ENCODE data around the gene TENT4B. TPM values are rescaled to one million over a fixed set of nuclear protein-coding genes. Genes with fewer than 3 reads are reported as not detected.

The TENT4B gene
- total RNA-seq, 1 experiment from 2014 or later: 16.9 TPM

DNA sequence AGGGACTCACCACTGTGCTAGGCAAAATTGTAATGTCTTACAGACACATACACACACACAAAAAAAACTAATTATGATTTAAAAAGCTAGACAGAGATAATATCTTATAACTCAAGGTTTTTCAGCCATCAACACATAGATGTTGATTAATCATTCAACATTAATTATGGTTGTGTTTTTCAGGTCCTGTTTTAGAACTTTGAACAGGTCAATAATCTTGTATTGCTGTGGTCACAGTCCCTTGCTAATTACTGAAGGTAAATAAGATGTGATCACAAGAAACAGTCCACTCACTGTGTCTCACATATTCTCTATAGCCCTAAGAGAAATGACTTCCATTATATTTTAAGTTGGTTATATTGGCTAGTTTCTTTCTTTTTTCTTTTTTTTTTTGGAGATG is 32.4 kb upstream of the TENT4B start:
- Histone ChIP-seq H2AFZ (ENCODE audit: low read depth, low read length, poor library complexity, severe bottlenecking) (no peak overlapping the region), H3K9me2 (ENCODE audit: insufficient read depth) (no peaks in the 10 kb centered on the region), H4K20me1 (ENCODE audit: insufficient read depth) (no peaks in the 10 kb centered on the region), H3K27ac (ENCODE audit: low read depth, low read length) (no peak overlapping the region), H3K9me3 (ENCODE audit: control insufficient read depth in 1 of 2, insufficient read depth in 1 of 2, low read depth in 1 of 2, low read length in 2 of 2) (no peaks in the 10 kb centered on the region), H3K4me2 (ENCODE audit: low read length) (no peak overlapping the region), H3K4me3 (replicated peaks in 1 of 2; ENCODE audit: low read depth in 1 of 2, low read length in 2 of 2) (no peak overlapping the region), H3K79me2 (ENCODE audit: insufficient read depth, low read length) (no peaks in the 10 kb centered on the region), H3K4me1 (ENCODE audit: control insufficient read depth in 1 of 2, insufficient read depth in 2 of 2, low read length in 2 of 2) (no peaks in the 10 kb centered on the region), H3K27me3 (ENCODE audit: insufficient read depth, low read length) (no peaks in the 10 kb centered on the region), H3K9ac (ENCODE audit: low read length) (no peak overlapping the region), H3K36me3 (ENCODE audit: control insufficient read depth in 1 of 2, insufficient read depth in 2 of 2, low read length in 2 of 2) (no peaks in the 10 kb centered on the region)
- no TSS peak for BruUV-seq (replicated peaks)
- no peak for ATAC-seq
- DNase-seq (ENCODE audit: low read depth, low spot score): no peak
- ChIA-PET CTCF (no interaction called here), POLR2A (no interaction called here), RAD21 (ENCODE audit: low non-redundant PET in 1 of 2, low total read pairs in 2 of 2, uncharacterized antibody in 2 of 2, unreplicated experiment in 2 of 2) (no interaction called here)
- intact Hi-C loops (cut with micrococcal nuclease): no loop called here
- TF ChIP-seq ZNF274 (IDR thresholded peaks at IDR 0.05; ENCODE audit: low read depth, low read length) (no peak), SP1 (IDR thresholded peaks at IDR 0.05; ENCODE audit: low read depth) (no peak)

DNA sequence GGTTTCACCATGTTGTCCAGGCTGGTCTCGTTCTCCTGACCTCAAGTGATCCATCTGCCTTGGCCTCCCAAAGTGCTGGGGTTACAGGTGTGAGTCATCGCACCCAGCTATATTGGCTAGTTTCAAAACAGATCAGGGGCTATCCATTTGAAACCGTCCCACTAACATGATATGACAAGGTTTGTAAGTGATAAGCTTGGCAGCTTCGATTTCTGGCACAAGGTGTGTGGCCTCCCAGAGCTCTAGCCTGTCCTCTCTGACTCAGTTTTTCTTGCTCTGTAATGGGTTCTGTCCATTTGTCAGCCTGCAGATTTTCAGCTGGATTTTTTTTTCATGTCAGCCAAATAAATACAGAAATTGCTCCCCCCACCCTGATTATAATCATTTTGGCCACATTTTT is 31.8 kb upstream of the TENT4B start:
- ChIA-PET CTCF (no interaction called here), POLR2A (no interaction called here)
- no peak overlapping the region for H2AFZ ChIP-seq (ENCODE audit: low read depth, low read length, poor library complexity, severe bottlenecking)

More for the DNA sequence above, 31.8 kb upstream of the TENT4B start:
- intact Hi-C loops (cut with micrococcal nuclease): no loop called here
- no peak for TF ChIP-seq EZH2phosphoT487 (IDR thresholded peaks at IDR 0.05; ENCODE audit: borderline replicate concordance)
- Histone ChIP-seq H3K9me3 (ENCODE audit: control insufficient read depth in 1 of 2, insufficient read depth in 1 of 2, low read depth in 1 of 2, low read length in 2 of 2) (no peaks in the 10 kb centered on the region), H3K27me3 (ENCODE audit: insufficient read depth, low read length) (no peaks in the 10 kb centered on the region), H3K4me2 (ENCODE audit: low read length) (no peak overlapping the region), H3K36me3 (ENCODE audit: control insufficient read depth in 1 of 2, insufficient read depth in 2 of 2, low read length in 2 of 2) (no peaks in the 10 kb centered on the region), H3K4me3 (replicated peaks in 1 of 2; ENCODE audit: low read depth in 1 of 2, low read length in 2 of 2) (no peak overlapping the region), H3K9me2 (ENCODE audit: insufficient read depth) (no peaks in the 10 kb centered on the region), H4K20me1 (ENCODE audit: insufficient read depth) (no peaks in the 10 kb centered on the region), H3K4me1 (ENCODE audit: control insufficient read depth in 1 of 2, insufficient read depth in 2 of 2, low read length in 2 of 2) (no peaks in the 10 kb centered on the region), H3K79me2 (ENCODE audit: insufficient read depth, low read length) (no peaks in the 10 kb centered on the region), H3K9ac (ENCODE audit: low read length) (no peak overlapping the region), H3K27ac (ENCODE audit: low read depth, low read length) (no peak overlapping the region)
- BruUV-seq (replicated peaks): no TSS peak
- RAD21 ChIA-PET (ENCODE audit: low non-redundant PET in 1 of 2, low total read pairs in 2 of 2, uncharacterized antibody in 2 of 2, unreplicated experiment in 2 of 2): no interaction called here
- no peak for ATAC-seq
- no peak for DNase-seq (ENCODE audit: low read depth, low spot score)

All from HCT116 (cell line).